HuH-7 (cell line): ENCODE results near the gene RASSF5.

ENCODE experiments used
- DNase-seq: peaks from one replicate; pipeline ENCODE4 v3.0.0; 2011; ENCODE audit warnings: low spot score

The RASSF5 gene

GRCh38 chr1:206497363-206497762, 10.0 kb upstream of the RASSF5 start:
- DNase-seq, result no peak

- DNase-seq, result no peak
Measured at GRCh38 chr1:206497774-206498173, 9.6 kb upstream of the RASSF5 start.

GRCh38 chr1:206498685-206499084, 8.6 kb upstream of the RASSF5 start:
- no peak for DNase-seq

GRCh38 chr1:206500046-206500445, 7.3 kb upstream of the RASSF5 start:
- no peak for DNase-seq

GRCh38 chr1:206501881-206502280, 5.5 kb upstream of the RASSF5 start:
- no peak for DNase-seq

GRCh38 chr1:206502403-206502802, 4.9 kb upstream of the RASSF5 start:
- DNase-seq, result no peak

GRCh38 chr1:206502812-206503211, 4.5 kb upstream of the RASSF5 start:
- DNase-seq, result no peak

- no peak for DNase-seq
Measured at GRCh38 chr1:206503591-206504362, 3.6 kb upstream of the RASSF5 start.

- no peak for DNase-seq
Measured at GRCh38 chr1:206504363-206504713, 3.0 kb upstream of the RASSF5 start.

- peak; percentile 71 for DNase-seq
Measured at GRCh38 chr1:206505702-206506355, 1.5 kb upstream of the RASSF5 start.

GRCh38 chr1:206506405-206507283, 687 bp upstream of the RASSF5 start:
- no peak for DNase-seq

GRCh38 chr1:206508130-206508889, 979 bp downstream of the RASSF5 start:
- no peak for DNase-seq

- DNase-seq, result peak; percentile 69
Measured at GRCh38 chr1:206508956-206509355, 1.6 kb downstream of the RASSF5 start.

GRCh38 chr1:206509612-206510257, 2.4 kb downstream of the RASSF5 start:
- no peak for DNase-seq

- no peak for DNase-seq
Measured at GRCh38 chr1:206510371-206510770, 3.0 kb downstream of the RASSF5 start.

GRCh38 chr1:206511362-206512057, 4.2 kb downstream of the RASSF5 start:
- no peak for DNase-seq

- DNase-seq, result no peak
Measured at GRCh38 chr1:206512058-206512850, 4.9 kb downstream of the RASSF5 start.

GRCh38 chr1:206512851-206513180, 5.5 kb downstream of the RASSF5 start:
- DNase-seq, result no peak

- DNase-seq, result no peak
Measured at GRCh38 chr1:206513312-206514111, 6.2 kb downstream of the RASSF5 start.
